Esophagus squamous epithelium (tissue), 5 donors: ENCODE measurements around the gene HBE1. TPM values are rescaled to one million over a fixed set of nuclear protein-coding genes. Genes with fewer than 3 reads are reported as not detected.
"Not testable (repeated sequence)": the region's sequence is repeated elsewhere in the genome, so short reads cannot be mapped to it uniquely, and the experiment has no call there.

ENCODE experiments used
- DNase-seq: peaks from one replicate; lab custom pipeline; 2025; lab: John Stamatoyannopoulos, UW
- H3K27ac ChIP-seq, 4 donors: fragments of 200-600 bp; sonication (generic); one replicate each; pipeline ENCODE4 v1.5.1; 2016 to 2019; ENCODE audit warnings: mild to moderate bottlenecking in 1 of 4
- H3K27me3 ChIP-seq, 4 donors: fragments of 200-600 bp; sonication (generic); 1 replicate in 3 of 4; 2 replicates in 1 of 4; pipeline versions ENCODE4 v1.5.1 to v1.6.0; 2017 to 2021; ENCODE audit warnings: antibody characterized with exemption in 1 of 4
- H3K36me3 ChIP-seq, 3 donors: fragments of 200-600 bp; sonication (generic); one replicate each; pipeline ENCODE4 v1.5.1; 2016 to 2019
- H3K4me1 ChIP-seq, 3 donors: fragments of 200-600 bp; sonication (generic); one replicate each; pipeline ENCODE4 v1.5.1; 2017 to 2019
- H3K4me3 ChIP-seq, 4 donors: fragments of 200-600 bp; sonication (generic); 1 replicate in 3 of 4; 2 replicates in 1 of 4; pipeline ENCODE4 v1.5.1; 2016 to 2019; ENCODE audit warnings: mild to moderate bottlenecking in 2 of 4, moderate library complexity in 1 of 4
- H3K9me3 ChIP-seq, 3 donors: fragments of 200-600 bp; sonication (generic); one replicate each; pipeline ENCODE4 v1.5.1; 2016 to 2019
- CTCF ChIP-seq, 6 experiments: fragments of 450-650 bp in 4 of 6; fragments of 200-600 bp in 2 of 6; sonication (generic) in 2 of 6; IDR thresholded peaks; one replicate each; pipeline ENCODE4 v1.5.1; 2016 to 2019; ENCODE audit warnings: antibody characterized with exemption in 6 of 6, mild to moderate bottlenecking in 4 of 6, moderate library complexity in 4 of 6
- POLR2A ChIP-seq, 4 donors: fragments of 450-650 bp; IDR thresholded peaks; one replicate each; pipeline ENCODE4 v1.6.1; 2017; ENCODE audit warnings: antibody characterized with exemption in 4 of 4, mild to moderate bottlenecking in 4 of 4, moderate library complexity in 3 of 4
- WGBS, 2 donors: methylation state at CpG; one replicate each; pipeline ENCODE4 v1.1.5; 2018; 5-methylcytosine and 5-hydroxymethylcytosine counted together
- intact Hi-C: fragments of 100-400 bp; cut with DNase I; formaldehyde crosslinking; loops from one replicate; pipeline ENCODE4 v1.15.0; 2022
- total RNA-seq, 4 donors: library from RNA; depleted of rRNA; stranded (reverse); fragments of >200 nt; gene quantifications; one replicate each; pipeline ENCODE4 v1.1.0, GENCODE V29; 2016
- donor health status: DM: yes; HTN: yes; CAD: no.

Gene HBE1
- total RNA-seq, 4 donors from 2014 or later: not detected

- WGBS, 2 donors: 17 to 23% methylated on average over 2 of the region's 2 CpGs
- no peaks in the 10 kb centered on the region for H3K36me3 ChIP-seq
- H3K27ac ChIP-seq: no peak overlapping the region
- no peak overlapping the region for H3K4me3 ChIP-seq
- H3K4me1 ChIP-seq: no peaks in the 10 kb centered on the region
- no peaks in the 10 kb centered on the region for H3K27me3 ChIP-seq
- no peak for DNase-seq
- no peaks in the 10 kb centered on the region for H3K9me3 ChIP-seq
- TF ChIP-seq CTCF (IDR thresholded peaks at IDR 0.05) (no peak), POLR2A (IDR thresholded peaks at IDR 0.05) (no peak)
- intact Hi-C loops: no loop called here
Measured at GRCh38 chr11:5257296-5257695, 12.4 kb downstream of the HBE1 start.

- H3K4me3 ChIP-seq, H3K4me1 ChIP-seq, H3K9me3 ChIP-seq, H3K27me3 ChIP-seq, DNase-seq, H3K27ac ChIP-seq, H3K36me3 ChIP-seq, intact Hi-C loops: not testable (repeated sequence)
- WGBS, 2 donors: 43 to 70% methylated on average over 4 of the region's 9 CpGs
Measured at GRCh38 chr11:5254646-5255413, 14.9 kb downstream of the HBE1 start, which contains the start of gene HBG2. TSS of gene HBG2 (minus strand) at chr11:5254781. CDS start at chr11:5254728, 53 bp downstream.

- H3K9me3 ChIP-seq, H3K36me3 ChIP-seq, H3K4me1 ChIP-seq, H3K27me3 ChIP-seq, H3K27ac ChIP-seq, H3K4me3 ChIP-seq, DNase-seq, intact Hi-C loops: not testable (repeated sequence)
- WGBS, 2 donors: 58 to 69% methylated on average over 2 of the region's 2 CpGs
Measured at GRCh38 chr11:5254023-5254422, 15.7 kb downstream of the HBE1 start.

GRCh38 chr11:5253440-5253839 lies 16.3 kb downstream of the HBE1 start:
- H3K4me1 ChIP-seq, H3K36me3 ChIP-seq, H3K4me3 ChIP-seq, H3K27me3 ChIP-seq, intact Hi-C loops, H3K9me3 ChIP-seq, H3K27ac ChIP-seq, DNase-seq: not testable (repeated sequence)
- 90 to 92% methylated on average over 5 of the region's 5 CpGs for WGBS, 2 donors

- H3K27me3 ChIP-seq: no peaks in the 10 kb centered on the region
- no peak overlapping the region for H3K4me3 ChIP-seq
- no peaks in the 10 kb centered on the region for H3K9me3 ChIP-seq
- no peaks in the 10 kb centered on the region for H3K4me1 ChIP-seq
- TF ChIP-seq POLR2A (IDR thresholded peaks at IDR 0.05) (no peak), CTCF (IDR thresholded peaks at IDR 0.05) (no peak)
- intact Hi-C loops: no loop called here
- DNase-seq: no peak
- WGBS, 2 donors: 38 to 58% methylated on average over 1 of the region's 1 CpG
- H3K36me3 ChIP-seq: no peaks in the 10 kb centered on the region
- H3K27ac ChIP-seq: no peak overlapping the region
Measured at GRCh38 chr11:5252919-5253265, 16.9 kb downstream of the HBE1 start.

- intact Hi-C loops: no loop called here
- Histone ChIP-seq H3K4me1 (no peaks in the 10 kb centered on the region), H3K27me3 (no peaks in the 10 kb centered on the region), H3K36me3 (no peaks in the 10 kb centered on the region), H3K9me3 (no peaks in the 10 kb centered on the region), H3K4me3 (no peak overlapping the region), H3K27ac (no peak overlapping the region)
- WGBS, 2 donors: 58 to 64% methylated on average over 9 of the region's 9 CpGs
- TF ChIP-seq POLR2A (IDR thresholded peaks at IDR 0.05) (no peak), CTCF (IDR thresholded peaks at IDR 0.05) (no peak)
- DNase-seq: no peak
Measured at GRCh38 chr11:5252192-5252918, 17.4 kb downstream of the HBE1 start.
